CD4-positive, alpha-beta T cell treated with Interleukin-2 at 100 ng/mL for 4 hours (primary cell): ENCODE measurements around the gene IL34.
"Not testable (repeated sequence)": the region's sequence is repeated elsewhere in the genome, so short reads cannot be mapped to it uniquely, and the experiment has no call there.

ENCODE experiments used
- DNase-seq: peaks from one replicate; pipeline ENCODE4 v3.0.0-alpha.2; 2020; ENCODE audit warnings: low spot score

The IL34 gene

DNA sequence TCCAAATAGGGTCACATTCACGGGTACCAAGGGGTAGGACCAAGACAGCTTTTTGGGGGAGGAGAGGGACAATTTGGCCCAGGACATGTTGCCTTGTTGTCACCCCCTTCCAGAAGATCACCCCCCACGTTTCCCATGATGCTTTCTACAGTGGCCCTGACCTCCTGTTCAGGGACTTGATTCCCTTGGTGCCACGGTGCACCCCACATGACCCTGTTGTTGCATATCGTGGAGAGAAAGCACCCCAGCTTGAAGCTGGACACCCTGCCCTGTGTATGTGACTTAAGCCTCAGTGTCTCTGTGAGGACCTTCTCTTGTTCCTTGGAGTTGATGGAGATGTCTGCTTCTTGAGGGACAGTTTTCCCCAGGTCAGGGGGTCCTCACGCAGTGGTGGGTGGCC lies 12.6 kb downstream of the IL34 start:
- no peak for DNase-seq

DNA sequence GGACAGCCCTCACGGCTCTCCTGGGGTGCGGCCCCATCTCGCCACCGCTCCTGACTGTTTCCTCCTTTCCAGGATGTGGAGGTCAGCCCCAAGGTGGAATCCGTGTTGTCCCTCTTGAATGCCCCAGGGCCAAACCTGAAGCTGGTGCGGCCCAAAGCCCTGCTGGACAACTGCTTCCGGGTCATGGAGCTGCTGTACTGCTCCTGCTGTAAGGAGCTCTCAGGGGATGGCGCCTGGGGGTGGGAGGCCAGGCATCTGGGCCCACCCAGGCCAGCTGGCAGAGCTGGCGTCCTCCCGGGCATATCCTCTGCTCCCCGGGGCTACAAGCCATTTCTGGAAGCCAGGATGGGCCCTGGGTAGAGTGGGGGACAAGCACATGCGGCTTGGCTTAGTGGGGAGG lies 13.2 kb downstream of the IL34 start:
- DNase-seq, result no peak

DNA sequence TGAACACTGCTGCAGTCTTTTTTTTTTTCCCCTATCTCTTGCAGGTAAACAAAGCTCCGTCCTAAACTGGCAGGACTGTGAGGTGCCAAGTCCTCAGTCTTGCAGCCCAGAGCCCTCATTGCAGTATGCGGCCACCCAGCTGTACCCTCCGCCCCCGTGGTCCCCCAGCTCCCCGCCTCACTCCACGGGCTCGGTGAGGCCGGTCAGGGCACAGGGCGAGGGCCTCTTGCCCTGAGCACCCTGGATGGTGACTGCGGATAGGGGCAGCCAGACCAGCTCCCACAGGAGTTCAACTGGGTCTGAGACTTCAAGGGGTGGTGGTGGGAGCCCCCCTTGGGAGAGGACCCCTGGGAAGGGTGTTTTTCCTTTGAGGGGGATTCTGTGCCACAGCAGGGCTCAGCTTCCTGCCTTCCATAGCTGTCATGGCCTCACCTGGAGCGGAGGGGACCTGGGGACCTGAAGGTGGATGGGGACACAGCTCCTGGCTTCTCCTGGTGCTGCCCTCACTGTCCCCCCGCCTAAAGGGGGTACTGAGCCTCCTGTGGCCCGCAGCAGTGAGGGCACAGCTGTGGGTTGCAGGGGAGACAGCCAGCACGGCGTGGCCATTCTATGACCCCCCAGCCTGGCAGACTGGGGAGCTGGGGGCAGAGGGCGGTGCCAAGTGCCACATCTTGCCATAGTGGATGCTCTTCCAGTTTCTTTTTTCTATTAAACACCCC lies 13.8 kb downstream of the IL34 start:
- no peak for DNase-seq

DNA sequence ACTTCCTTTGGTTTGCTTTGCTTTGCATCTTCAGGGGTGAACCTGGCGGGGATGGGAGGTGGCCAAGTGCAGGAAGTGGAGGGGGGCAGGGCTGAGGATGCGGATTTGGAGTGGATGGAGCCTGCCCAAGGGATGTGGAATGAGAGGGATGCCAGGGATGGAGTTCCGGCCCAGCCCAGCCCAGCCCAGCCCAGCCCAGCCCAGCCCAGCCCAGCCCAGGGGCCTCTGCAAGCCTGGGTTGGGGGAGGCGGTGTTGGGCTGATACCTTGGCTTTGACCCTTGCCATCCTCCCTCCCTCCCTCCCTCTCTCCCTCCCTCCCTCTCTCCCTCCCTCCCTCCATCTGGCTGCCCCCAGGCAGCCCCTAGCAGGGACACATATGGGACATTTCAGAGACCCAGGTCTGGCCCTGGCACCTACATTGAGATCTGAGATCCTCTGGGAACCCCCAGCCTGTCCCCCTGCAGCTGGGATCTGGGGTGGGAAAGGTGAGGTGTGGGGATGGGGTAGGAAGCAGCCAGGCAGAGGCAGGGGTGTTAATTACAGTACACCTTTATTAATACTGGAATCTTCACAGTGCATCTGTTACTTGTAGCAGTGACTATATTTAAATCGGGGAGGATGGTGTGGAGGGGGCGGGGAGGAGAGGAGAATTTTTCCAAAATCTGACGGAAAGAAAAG lies 14.5 kb downstream of the IL34 start:
- no peak for DNase-seq

DNA sequence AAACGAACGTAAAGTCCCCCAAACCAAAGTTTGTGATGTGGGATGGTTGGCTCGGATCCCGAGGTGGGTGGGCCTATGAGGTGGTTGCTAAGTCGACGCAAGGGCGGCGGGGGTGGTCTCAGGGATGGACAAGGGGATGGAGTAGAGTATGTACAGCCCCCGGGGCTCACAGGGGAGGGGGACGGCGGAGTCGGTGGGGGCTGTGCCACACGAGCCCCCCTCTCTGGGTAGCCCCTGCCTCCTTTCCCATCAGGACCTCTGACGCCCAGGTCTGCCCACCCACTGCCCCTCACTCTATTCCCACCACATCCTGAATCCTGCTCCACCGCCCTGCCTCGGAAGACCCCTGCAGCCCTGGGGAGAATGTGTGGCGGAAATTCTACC lies 15.2 kb downstream of the IL34 start:
- DNase-seq, result no peak

DNA sequence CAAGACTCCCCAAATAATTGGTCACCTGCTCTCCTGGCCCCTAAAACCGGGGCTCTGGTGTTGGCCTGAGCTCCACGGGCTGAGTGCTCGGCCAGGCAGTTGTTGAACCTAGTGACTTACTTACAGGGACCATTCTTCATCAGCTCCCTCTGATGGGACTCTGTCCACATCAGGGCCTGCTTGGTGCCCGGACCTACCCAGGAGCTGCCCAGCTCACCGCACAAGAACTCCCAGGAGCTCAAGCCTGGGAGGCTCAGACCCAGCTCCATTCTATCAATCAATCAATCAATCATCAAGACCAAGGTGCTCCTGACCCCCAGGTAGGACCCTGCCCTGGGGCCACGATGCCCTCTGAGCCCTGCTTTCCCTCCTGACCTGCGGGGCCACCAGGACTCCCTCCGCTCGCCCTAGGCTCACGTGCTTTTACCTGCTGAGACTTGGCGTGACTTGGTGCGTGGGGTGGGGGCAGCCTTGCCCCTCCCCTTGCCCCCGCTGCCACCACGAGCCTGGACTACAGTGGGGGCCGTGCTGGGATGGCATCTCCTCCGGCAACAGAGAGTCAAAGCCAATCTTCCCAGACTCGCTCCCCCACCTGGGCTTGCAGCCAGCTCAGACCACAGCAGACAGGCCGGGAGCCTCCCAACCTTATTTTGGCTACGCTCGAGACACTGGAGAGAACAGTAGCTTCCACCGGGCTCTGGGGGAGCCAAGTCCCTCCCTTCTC lies 15.7 kb downstream of the IL34 start:
- no peak for DNase-seq

DNA sequence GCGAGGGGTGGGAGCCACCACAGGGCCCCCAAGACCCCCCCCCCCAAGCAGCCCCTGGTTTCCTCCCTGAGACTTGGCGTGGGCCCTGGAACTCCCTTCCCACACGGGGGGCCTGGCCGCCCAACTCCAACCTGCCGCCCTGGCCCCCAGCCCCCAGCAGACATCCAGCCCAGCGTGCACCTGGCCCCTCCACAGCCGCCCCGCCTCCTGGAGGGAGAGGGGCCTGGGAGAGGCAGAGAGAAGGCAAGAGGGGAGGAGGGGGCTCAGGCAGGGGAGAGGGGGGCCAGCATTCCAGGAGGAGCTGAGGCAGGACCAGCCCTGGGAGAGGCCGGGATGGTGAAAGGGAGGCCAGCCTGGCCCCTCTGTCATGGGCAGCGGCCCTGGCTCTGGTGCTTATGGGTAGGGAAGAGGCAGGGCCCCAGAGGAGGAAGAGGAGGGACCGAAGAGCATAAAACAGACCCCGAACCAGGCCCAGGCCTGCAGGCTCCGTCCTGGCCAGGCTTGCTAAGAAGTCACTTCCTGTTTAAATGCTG lies 16.7 kb downstream of the IL34 start:
- DNase-seq, result no peak

DNA sequence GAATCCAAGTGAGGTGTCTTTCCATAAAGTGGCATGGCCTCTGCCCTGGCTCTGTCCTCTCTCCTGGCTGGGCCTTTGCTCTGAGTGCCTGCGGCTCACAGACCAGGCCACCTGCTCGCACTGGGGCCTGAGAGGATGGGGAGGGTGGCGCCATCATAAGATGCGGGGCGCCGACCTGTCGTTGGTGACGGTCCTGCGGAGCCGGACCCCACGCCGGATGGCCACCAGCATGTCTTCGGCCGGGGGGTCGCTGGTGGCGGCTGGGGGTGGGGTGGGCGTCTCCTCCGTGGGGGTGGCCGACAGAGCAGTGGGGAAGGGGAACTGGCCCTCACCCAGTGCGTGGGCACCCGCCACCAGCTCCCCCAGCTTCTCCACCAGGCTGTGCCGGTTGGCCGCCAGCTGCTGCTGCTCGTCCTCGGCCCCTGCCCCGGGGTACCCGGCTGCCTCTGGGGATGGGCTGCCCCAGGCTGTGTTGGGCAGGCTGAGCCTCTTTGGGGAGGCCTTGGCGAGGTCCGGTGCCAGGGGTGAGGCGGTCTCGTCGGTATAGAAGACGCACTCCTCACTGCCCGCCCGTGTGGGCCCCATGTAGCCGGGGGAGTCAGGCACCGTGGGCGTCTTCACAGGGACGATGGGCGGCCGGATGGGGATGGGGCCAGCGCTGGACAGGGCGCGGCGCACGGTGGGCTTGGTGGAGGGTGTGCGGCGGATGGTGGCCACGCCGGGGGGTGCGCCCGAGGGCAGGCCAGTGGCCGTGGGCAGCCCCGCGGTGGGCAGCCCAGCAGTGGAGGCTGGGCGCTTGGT lies 17.4 kb downstream of the IL34 start:
- no peak for DNase-seq

DNA sequence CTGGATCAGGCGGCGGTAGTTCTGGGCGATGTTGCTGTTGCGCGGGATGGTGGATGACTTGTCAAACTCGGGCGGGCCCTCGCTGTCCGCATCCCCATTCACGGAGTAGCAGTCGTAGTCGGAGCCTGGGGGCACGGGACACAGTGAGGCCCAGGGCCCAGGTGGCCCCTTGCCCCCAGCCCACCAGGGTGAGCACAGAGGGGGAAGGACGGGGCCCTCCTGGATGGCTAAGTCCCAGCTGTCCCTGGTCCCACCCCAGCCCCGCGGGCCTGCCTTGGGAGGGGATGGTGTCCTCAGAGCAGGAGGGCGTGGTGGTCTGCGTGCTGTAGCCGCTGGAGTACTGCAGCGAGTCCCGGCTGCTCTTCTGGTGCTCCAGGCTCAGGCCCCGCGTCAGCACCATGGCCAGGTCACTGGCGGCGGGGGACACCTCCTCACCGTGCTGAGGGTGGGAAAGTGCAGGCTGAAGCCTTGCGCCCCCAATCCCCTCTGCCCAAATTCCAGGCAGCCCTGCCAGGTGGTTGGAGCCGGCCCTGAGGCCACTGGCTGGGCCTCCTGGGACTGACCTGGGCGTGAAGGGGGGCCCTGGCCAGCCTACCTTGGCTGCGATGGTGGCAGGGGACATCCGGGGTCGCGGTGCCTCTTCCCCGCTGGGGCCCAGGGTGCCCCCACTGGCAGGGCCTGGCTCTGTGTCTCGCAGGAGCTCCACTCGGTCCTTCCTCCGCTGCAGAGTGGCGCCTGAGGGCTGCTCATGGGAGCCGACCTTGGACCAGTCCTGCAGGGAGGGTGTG lies 18.2 kb downstream of the IL34 start:
- DNase-seq, result no peak

DNA sequence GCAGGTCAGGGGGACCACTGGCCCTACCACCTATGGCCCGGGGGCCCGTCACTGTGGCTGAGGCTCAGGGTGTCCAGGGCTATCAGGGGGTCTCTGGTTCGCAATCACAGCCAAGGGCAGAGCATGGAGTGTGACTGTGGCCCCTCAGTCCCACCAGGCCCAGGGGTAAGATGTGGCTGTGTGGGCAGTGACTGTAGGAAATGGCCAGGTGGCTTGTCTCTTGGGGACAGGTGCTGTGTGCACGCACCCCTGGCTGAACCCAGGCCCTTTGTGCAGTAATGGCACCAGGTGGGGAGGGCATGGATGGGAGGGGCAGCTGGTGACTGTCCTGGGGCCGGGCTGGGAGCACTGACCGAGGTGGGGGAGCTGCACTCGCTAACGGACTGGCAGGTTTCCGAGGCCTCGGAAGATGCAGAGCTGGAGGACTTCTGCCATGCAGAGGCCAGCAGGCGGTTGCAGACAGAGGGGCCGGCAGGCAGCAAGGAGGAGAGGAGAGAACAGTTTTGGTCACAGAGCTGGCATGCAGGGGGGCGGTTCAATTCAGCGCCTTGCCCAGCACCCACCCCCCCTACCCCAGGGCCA lies 18.8 kb downstream of the IL34 start:
- DNase-seq, result no peak

DNA sequence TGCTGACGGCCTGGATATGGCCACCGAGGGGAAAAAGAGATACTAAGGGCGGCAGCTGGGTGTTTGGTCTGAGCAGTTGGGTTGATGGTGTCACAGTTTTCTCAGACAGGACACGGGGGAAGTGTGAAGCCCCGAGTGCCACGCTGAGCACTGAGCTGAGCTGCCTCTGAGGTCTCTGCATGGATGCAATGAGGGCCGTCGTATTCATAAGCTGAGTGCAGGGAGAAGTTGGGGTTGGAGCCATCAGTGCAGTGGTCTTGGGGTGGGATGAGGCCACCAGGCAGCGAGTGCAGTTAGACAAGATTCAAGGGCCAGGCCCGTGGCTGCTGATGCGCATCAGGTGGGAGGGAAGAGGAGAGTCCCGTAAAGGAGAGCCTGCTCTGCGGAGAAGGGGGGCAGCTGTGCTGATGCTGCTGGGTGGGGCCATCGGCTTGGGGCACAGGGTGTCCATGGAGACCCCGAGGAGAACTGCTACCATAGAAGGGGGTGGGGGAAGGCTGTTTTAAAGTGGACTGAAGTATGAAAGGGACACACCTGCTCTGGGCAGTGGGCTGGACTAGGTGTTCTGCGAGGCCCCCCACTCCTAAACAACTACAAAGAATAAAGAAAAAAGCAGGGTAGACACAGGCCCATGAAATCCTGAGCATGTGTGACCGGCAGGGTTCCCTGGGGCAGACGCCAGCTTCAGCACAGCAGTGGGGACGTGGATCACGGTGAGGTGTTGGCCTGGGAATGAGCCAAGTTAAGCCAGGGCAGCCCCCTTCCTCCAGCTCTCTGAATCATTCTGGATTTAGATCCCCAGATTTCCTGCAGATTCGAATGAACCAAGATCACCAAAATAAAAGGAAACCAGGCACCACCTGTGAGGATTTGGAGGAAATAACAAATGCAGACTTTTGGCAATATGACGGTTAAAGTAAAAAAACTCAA lies 19.7 kb downstream of the IL34 start:
- no peak for DNase-seq

DNA sequence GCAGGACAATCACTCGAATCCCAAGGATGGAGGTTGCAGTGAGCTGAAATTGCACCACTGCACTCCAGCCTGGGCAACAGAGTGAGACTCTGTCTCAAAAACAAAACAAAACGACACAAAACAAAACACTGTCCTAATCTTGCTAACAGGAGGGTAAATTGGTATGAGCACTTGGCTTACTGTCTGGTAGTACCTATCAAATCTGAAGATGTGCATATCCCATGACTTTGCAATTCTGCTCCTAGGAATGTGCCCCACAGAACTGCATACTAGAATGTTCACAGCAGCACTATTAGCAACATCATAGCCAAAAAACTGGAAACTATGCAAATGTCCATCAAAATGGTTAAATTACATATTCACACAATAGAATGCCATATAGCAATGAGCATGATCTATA lies 23.8 kb downstream of the IL34 start:
- no peak for DNase-seq

DNA sequence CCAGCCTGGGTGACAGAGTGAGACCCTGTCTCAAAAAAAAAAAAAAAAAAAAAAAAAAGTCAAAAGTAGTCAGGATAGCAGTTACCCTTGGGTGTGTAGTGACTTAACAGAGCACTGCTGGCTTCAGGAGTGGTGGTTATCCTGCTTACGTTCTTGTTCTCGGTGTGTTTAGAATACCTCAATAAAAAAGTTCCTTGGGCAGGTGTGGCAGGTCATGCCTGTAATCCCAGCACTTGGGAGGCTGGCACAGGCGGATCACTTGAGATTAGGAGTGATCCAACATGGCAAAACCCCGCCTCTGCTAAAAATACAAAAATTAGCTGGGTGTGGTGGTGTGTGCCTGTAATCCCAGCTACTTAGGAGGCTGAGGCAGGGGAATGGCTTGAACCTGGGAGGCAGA lies 24.6 kb downstream of the IL34 start:
- DNase-seq, result not testable (repeated sequence)

DNA sequence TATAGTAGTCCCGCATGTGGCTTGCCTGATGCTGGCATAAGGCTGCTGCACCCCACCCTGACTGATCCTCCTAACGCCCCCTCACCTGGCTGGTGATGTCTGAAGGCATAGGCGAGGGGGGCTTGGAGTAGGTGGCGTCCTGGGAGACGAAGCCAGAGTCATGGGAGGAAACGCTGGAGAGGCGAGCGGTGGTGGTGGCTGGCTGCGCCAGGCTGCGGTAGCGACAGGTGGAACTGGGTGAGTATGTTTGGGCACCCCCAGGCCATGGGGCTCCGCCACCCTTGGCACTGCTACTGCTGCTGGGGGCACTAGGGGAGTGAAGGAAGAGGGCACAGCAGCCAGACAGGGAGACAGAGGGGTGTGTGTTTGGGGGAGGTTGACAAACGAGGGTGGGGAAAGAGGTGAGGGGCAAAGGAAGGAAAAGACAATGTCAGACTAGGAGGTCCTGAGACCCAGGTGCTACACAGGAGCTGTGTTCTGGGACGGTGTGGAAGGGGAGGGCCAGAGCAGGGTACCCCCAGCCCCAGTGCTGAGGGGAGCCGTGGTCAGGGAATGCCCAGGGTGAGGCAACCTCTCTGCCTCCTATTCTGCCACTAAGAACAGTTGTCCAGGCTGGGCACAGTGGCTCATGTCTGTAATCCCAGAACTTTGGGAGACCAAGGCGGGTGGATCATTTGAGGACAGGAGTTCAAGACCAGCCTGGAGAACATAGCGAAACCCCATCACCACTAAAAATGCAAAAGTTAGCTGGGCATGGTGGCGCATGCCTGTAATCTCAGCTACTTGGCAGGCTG lies 28.1 kb downstream of the IL34 start:
- DNase-seq, result no peak

DNA sequence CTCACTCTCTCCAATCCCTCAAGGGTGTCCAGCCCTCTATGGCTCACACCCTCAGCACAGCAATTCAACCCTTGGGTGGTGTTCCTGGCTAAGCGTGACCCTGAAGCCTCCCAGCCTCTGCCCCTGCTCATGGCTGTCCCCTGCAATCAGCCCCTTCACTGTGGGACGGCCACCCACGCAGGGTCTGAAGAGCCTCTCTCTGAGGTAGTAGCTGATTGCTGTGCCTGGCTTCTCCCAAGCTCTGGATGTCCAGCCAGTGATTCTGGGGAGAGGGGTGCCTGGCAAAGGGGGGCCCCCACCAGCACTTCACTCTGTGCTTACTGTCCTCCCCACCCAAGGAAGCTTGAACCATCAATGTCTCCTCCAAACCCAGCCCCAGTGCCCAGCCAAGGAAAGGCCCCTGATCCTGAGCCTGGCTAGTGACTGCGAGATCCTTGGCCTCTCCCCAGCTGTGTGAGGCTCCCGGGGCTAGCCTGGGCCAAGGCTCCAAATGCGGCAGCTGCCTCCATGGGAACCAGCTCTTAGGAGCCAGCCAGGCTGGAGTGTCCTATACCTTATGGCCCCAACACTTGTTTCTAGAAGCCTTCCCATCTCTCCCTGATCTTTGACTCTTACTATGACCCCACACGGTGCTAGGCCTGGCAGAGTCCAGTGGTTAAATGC lies 29.6 kb downstream of the IL34 start:
- no peak for DNase-seq

DNA sequence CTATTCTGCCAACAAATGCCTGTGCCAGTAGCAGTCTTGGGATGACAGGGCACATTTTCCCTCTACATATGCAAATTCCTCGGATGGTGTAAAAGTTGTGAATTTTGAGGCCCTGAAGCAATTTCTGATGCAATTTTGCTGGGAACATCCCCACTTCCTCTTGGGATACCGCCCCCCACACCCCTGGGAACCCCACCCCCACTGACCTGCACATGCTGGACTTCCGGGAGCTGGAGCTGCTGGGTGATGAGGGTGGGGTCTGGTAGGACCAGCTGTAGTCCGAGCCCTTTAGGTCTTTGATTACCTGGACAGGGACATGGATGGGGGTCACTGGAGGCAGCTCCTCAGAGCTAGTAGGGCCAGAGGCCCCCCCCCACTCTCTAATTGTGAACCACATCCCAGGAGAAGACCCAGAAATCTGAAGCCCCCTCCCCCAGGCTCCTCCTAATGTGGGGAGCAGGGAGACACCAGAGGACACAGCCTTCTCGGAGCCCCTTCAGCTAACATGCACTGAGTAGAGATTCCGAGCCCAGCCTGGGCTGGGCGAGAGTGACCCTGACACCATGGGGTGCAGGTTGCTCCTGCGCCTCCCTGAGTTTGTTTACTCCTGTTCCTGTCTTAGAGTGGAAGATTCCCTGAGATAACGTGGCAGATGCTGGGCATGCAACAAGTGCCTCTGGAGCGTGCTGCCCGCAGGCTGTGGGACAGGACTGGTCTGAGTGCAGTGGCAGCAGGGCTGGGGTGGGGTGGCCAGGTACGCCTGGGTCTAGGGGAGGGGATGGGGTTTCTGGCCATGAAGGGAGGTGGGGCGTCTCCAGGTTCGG lies 30.5 kb downstream of the IL34 start:
- no peak for DNase-seq

DNA sequence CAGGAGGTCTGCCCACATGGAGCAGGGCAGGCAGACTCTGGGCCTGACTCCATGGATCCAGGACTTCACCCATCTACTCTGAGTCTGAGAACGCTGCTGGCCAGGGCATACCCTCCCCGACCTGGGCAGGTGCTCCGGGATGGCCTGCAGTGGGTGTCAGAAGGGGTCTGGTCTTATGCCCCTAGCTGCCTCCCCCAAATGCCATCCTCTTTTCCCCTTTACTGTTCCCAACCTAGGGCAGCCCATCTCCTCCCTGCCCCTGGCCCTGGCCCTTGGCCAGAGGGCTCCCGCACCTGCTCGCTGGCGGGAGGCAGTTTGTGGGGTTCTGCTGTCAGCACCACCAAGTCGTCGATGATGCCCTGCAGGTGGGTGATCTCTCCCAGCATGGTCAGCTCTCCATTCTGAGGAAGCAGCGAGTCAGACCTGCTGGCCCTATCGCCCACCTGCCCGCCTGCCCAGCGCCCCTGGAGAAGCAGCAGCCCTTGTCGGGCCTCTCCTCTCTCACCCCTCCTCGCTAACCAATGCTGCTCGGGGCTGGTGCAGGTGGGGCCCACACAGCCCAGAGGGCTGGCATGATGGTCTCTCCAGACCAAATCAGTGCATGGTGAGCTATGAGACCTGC lies 31.3 kb downstream of the IL34 start:
- DNase-seq, result no peak
